GM21737 (cell line): ENCODE data around the gene NME3.

Experiments
- ATAC-seq: cut with Tn5 transposase; IDR thresholded peaks from one replicate; pipeline ENCODE4 v1.9.1; 2021; ENCODE audit warnings: mild to moderate bottlenecking, moderate library complexity; ENCODE audit not compliant: unreplicated experiment

NME3 gene

GRCh38 chr16:1794221-1794871 lies 23.0 kb upstream of the NME3 start:
- no peak for ATAC-seq

- ATAC-seq: no peak
These were observed 22.4 kb upstream of the NME3 start, which contains the start of gene IGFALS for GRCh38 chr16:1793578-1794220. Gene IGFALS (minus strand): TSS chr16:1793705. CDS start chr16:1793652, 53 bp downstream.

GRCh38 chr16:1792836-1793577 lies 21.7 kb upstream of the NME3 start:
- ATAC-seq: no peak

- ATAC-seq: no peak
These were observed 20.8 kb upstream of the NME3 start for GRCh38 chr16:1791943-1792812.

GRCh38 chr16:1791256-1791942 lies 20.1 kb upstream of the NME3 start:
- ATAC-seq: no peak

- no peak for ATAC-seq
These were observed 19.4 kb upstream of the NME3 start for GRCh38 chr16:1790611-1791255.

- no peak for ATAC-seq
These were observed 18.9 kb upstream of the NME3 start for GRCh38 chr16:1790261-1790610.

GRCh38 chr16:1789643-1790045 lies 18.3 kb upstream of the NME3 start:
- ATAC-seq: no peak

GRCh38 chr16:1788708-1789100 lies 17.4 kb upstream of the NME3 start:
- ATAC-seq: no peak

GRCh38 chr16:1788095-1788707 lies 16.9 kb upstream of the NME3 start:
- ATAC-seq: no peak

- no peak for ATAC-seq
These were observed 16.2 kb upstream of the NME3 start for GRCh38 chr16:1787322-1788094.

- ATAC-seq: no peak
These were observed 15.6 kb upstream of the NME3 start for GRCh38 chr16:1787056-1787321.

GRCh38 chr16:1786242-1787055 lies 15.1 kb upstream of the NME3 start:
- no peak for ATAC-seq

GRCh38 chr16:1785846-1786170 lies 14.5 kb upstream of the NME3 start:
- no peak for ATAC-seq

- ATAC-seq: no peak
These were observed 13.9 kb upstream of the NME3 start for GRCh38 chr16:1784977-1785845.

GRCh38 chr16:1782408-1783264 lies 11.3 kb upstream of the NME3 start, which contains the start of the genes NUBP2 and SPSB3:
Gene NUBP2 (plus strand): TSS chr16:1782960. CDS start chr16:1783021, 61 bp downstream.
Gene SPSB3 (minus strand): TSS chr16:1782571. CDS start chr16:1781483, 1,088 bp downstream.
- peak; percentile 81 for ATAC-seq
